ENCODE data around the gene TPCN1. TPM values are rescaled to one million over a fixed set of nuclear protein-coding genes. Genes with fewer than 3 reads are reported as not detected.

The TPCN1 gene
- total and polyA plus RNA-seq, 2 of the 8 experiments (the other 6 are each of a cell fraction or from before 2014, with no cell fraction given): 14.9 to 21.4 TPM

GRCh38 chr12:113286712-113287111, 65.4 kb downstream of the TPCN1 start:
- 95% methylated on average over 11 of the region's 11 CpGs; no CpG with 5 or more reads in 1 of the 2 experiments for WGBS, 2 experiments (ENCODE audit: extremely low coverage in 1 of 2, insufficient coverage in 1 of 2, insufficient read length in 1 of 2, insufficient replicate concordance in 2 of 2, low coverage in 1 of 2, low lambda C conversion rate in 2 of 2, missing lambda C conversion rate in 1 of 2)
- Histone ChIP-seq H3K27me3 (replicated peaks in 1 of 4; ENCODE audit: control insufficient read depth in 3 of 4, extremely low read depth in 1 of 4, insufficient read depth in 3 of 4, low read length in 3 of 4) (no peaks in the 10 kb centered on the region), H3K4me3 (ENCODE audit: extremely low read depth in 1 of 4, insufficient read depth in 2 of 4, low read depth in 3 of 4, low read length in 4 of 4) (no peak overlapping the region), H3K9ac (replicated peaks in 1 of 4; ENCODE audit: extremely low read depth in 1 of 4, low read depth in 3 of 4, low read length in 3 of 4) (no peak overlapping the region), H3K4me2 (ENCODE audit: insufficient read depth in 1 of 2, low read depth in 2 of 2, low read length in 2 of 2) (no peak overlapping the region), H3K36me3 (ENCODE audit: control insufficient read depth in 2 of 4, insufficient read depth in 4 of 4, low read length in 3 of 4) (no peaks in the 10 kb centered on the region), H2BK5ac (ENCODE audit: low read depth, low read length) (0 out of 2 replicates have a peak overlapping the region, but pooled peaks have one; percentile 16), H3K14ac (ENCODE audit: insufficient read length) (no peak overlapping the region), H4K20me1 (replicated peaks in 1 of 2; ENCODE audit: control insufficient read depth in 1 of 2, insufficient read depth in 2 of 2, low read length in 2 of 2) (no peaks in the 10 kb centered on the region), H2BK12ac (ENCODE audit: low read depth, low read length) (no peak overlapping the region), H2AK5ac (ENCODE audit: low read depth, low read length) (no peak overlapping the region), H3K4me1 (replicated peaks in 1 of 4; ENCODE audit: control insufficient read depth in 3 of 4, insufficient read depth in 4 of 4, low read length in 3 of 4) (no peaks in the 10 kb centered on the region), H2BK15ac (ENCODE audit: low read length) (no peak overlapping the region), H3K23me2 (ENCODE audit: low read depth, low read length) (no peaks in the 10 kb centered on the region), H3K27ac (ENCODE audit: low read depth, low read length) (no peak overlapping the region), H2BK20ac (ENCODE audit: low read length) (no peak overlapping the region), H3K56ac (replicated peaks; ENCODE audit: insufficient read length, low read depth, low read length) (no peak overlapping the region), H3K4ac (replicated peaks; ENCODE audit: insufficient read length, low read depth, low read length) (no peak overlapping the region), H3K23ac (ENCODE audit: insufficient read length) (no peak overlapping the region), H3K79me2 (ENCODE audit: control insufficient read depth in 1 of 2, insufficient read depth in 2 of 2, low read length in 2 of 2) (no peaks in the 10 kb centered on the region), H4K5ac (ENCODE audit: insufficient read length, low read depth, low read length) (no peak overlapping the region), H3K18ac (ENCODE audit: extremely low read depth, low read length) (no peak overlapping the region), H2AFZ (ENCODE audit: low read length) (no peak overlapping the region), H4K91ac (replicated peaks; ENCODE audit: insufficient read length, low read length) (no peak overlapping the region), H3K9me3 (ENCODE audit: insufficient read depth in 2 of 2, low read depth in 1 of 2, low read length in 1 of 2) (no peaks in the 10 kb centered on the region), H3K79me1 (ENCODE audit: low read depth, low read length) (no peaks in the 10 kb centered on the region), H4K8ac (ENCODE audit: extremely low read depth, insufficient read depth, low read length) (no peak overlapping the region), H2BK120ac (replicated peaks; ENCODE audit: low read depth, low read length) (no peak overlapping the region)
- DNase-seq (ENCODE audit: low read depth in 1 of 2, low spot score in 2 of 2) (no peak), FAIRE-seq (no peak)
- ChIA-PET POLR2A (ENCODE audit: partially characterized antibody) (no interaction called here), CTCF (ENCODE audit: partially characterized antibody) (no interaction called here)
- no peak for TF ChIP-seq SP1 (IDR thresholded peaks at IDR 0.05; ENCODE audit: low read depth, low read length)
- TF ChIP-seq BCL11A (IDR thresholded peaks at IDR 0.05; ENCODE audit: low read depth in 2 of 2, low read length in 2 of 2): no peak
- TF ChIP-seq TAF7 (optimal IDR thresholded peaks at IDR 0.05; ENCODE audit: borderline replicate concordance, low read depth, low read length): no peak

All from H1 (cell line).